GM13976 (cell line): ENCODE results near the gene RAB11FIP5.

Experiments
- DNase-seq: peaks from one replicate; pipeline ENCODE4 v3.0.0; 2012; ENCODE audit warnings: low spot score
- in situ Hi-C: fragments of 300-500 bp; cut with MboI; formaldehyde crosslinking; loops from one replicate; pipeline ENCODE4 v1.12.0; 2022; ENCODE audit warnings: low sequenced_read_pairs, mixed read lengths, inconsistent platforms; ENCODE audit not compliant: unreplicated experiment
- TF ChIP-seq, protein P1 (sequence below): IDR thresholded peaks from 2 replicates; pipeline ENCODE4 v1.5.1; 2012; ENCODE audit warnings: borderline replicate concordance, mild to moderate bottlenecking; ENCODE audit not compliant: insufficient read depth; ENCODE audit errors: extremely low read depth, missing control alignments, control extremely low read depth

RAB11FIP5 gene

DNA sequence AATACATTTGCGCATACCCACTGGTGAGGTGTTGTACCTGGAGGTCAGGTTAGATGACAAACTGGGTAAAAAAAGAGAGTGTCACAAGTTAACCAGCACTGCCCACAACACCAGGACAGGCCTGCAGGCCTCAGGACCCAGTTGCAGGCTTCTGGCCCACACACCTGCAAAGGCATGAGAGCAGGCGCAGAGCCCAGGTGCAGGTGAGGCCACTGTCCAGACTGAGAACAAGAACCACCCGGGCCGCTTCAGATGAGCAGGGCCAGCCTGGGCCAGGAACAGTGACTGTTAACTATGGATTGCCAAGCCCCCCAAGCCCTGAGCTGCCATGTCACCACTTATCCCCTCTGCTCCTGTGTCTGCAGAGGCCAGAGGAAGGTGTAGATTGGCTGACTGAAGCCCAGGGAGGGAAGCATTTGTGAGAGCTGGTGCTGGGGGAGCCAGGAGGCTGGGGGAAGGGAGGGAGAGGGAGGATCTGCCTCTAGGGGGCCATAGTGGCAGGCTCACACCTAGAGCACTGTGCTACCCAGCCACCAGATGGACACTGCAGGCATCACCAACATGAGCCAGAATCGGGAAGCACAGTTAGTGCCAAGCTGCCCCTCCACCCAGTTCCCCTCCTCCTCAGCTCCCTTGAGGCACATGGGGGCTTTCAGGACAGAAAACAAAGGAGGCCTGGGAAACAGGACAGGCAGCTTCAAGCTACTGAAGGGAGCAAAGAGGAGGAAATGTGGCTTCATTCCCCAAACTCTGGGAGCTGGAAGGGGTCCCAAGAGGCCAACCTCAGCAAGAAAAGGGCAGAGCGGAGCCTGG, 76.6 kb downstream of the RAB11FIP5 start:
- TF ChIP-seq, protein P1, sequence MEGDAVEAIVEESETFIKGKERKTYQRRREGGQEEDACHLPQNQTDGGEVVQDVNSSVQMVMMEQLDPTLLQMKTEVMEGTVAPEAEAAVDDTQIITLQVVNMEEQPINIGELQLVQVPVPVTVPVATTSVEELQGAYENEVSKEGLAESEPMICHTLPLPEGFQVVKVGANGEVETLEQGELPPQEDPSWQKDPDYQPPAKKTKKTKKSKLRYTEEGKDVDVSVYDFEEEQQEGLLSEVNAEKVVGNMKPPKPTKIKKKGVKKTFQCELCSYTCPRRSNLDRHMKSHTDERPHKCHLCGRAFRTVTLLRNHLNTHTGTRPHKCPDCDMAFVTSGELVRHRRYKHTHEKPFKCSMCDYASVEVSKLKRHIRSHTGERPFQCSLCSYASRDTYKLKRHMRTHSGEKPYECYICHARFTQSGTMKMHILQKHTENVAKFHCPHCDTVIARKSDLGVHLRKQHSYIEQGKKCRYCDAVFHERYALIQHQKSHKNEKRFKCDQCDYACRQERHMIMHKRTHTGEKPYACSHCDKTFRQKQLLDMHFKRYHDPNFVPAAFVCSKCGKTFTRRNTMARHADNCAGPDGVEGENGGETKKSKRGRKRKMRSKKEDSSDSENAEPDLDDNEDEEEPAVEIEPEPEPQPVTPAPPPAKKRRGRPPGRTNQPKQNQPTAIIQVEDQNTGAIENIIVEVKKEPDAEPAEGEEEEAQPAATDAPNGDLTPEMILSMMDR: no peak
- DNase-seq: no peak
- in situ Hi-C loops: no loop called here

DNA sequence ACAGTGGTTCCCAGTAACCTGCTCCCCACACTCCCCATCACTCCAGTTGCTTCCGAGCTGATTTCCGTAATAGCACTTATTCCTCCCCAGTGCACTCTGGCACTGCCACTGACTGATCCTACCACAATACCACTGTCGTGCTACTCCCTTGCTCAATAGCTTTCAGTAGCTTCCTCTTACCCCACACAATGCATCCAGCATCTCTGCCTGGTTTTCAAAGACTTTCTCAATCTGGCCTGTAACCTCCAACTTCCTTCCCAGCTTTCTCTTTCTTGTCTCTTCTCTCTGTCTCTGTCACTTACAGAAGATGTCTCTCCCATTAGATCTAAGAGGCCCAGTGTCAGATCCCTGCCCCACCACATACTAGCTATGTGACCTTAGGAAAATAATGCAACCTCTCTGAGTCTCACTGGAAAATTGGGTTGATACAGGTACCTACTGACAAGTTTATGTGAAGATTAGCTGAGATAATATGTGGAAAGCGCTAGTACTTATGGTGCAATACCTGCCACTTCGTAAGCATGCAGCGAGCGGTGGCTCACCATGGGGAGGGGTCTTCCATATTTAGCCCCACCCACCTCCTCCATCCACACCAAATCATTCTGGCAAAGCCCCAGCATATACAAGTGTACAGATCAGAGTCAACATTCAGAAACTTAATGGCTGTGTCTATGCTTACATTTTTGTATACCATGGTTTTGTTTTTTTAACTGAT, 77.9 kb downstream of the RAB11FIP5 start:
- in situ Hi-C loops: no loop called here
- no peak for DNase-seq
- TF ChIP-seq, protein P1: no peak

DNA sequence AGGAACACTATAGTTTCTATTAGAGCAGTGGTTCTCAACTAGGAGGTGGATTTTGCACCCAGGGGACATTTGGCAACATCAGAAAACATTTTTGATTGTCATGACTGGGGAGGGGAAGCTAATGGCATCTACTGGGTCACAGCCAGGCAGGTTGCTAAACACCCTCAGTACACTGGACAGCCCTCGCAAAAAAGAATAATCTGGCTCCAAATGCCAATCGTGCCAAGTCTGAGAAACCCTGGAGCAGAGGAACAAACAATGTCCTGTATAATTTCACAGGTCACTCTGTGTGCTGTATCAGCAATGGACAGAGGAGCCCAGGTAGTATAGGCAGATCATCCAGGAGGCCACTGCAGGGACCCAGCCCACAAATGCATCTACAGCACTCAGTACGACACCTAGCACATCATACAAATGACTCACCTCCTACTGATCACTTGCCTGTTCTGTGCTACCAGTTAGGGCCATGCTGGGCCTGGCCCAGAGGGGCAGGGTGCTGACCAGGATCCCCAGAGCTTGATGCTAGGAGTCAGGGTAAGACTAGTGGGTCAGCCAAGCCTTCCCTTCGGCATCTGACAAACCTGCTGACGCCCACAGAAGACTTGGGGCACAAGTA, 78.9 kb downstream of the RAB11FIP5 start:
- TF ChIP-seq, protein P1: no peak
- in situ Hi-C loops: no loop called here
- DNase-seq: no peak

DNA sequence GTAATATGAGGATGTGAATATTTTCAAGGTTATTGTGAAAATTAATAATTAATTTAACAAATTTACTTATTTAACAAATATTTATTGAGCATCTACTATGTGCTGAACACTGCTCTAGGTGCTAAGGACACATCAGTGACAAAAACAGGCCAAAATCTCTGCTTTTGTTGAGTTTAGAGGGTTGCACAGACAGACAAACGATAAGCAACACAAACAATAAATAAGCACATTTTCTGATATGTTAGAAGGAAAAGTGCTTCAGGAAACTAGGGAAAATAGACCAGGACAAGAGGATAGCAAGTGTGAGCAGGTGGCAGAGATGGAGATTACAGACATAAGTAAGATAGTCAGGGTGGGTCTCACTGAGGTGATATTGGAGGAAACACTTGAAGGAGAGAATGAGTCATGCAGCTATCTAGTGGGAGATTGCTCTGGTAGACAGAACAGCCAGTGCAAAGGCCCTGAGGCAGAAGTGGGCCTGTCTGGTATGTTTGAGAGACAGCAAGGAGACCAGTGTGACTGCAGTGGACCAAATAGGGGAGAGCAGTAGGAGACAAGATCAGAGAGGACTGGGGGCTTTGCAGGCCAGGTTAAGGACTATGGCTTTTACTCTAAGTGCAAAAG, 79.5 kb downstream of the RAB11FIP5 start:
- in situ Hi-C loops: no loop called here
- TF ChIP-seq, protein P1: no peak
- no peak for DNase-seq

DNA sequence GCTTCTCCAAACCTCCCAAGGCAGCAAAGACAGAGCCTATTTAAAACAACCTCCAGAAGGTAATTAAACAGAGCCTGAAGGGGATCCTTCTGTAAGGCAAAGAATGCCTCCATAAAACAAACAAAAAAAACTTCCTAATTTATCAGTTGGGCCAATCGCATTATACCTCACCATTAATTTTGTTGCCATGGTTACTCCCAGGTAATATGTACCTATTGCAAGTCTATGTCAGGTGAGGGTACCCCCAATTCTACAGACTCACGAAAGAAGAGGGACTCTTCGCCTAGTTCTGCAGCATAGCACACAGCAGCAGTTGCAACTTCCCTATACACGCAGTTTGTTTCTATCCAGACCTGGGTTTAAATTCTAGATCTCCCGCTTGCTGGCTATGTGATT, 80.0 kb downstream of the RAB11FIP5 start:
- TF ChIP-seq, protein P1: no peak
- DNase-seq: no peak
- in situ Hi-C loops: no loop called here
